Measurements from ENCODE around the gene ASTN1. TPM values are rescaled to one million over a fixed set of nuclear protein-coding genes. Genes with fewer than 3 reads are reported as not detected.

ASTN1 gene
- total RNA-seq, 1 experiment from 2014 or later, result not detected

GRCh38 chr1:177063648-177064047 lies 100.9 kb downstream of the ASTN1 start:
- no peak for DNase-seq (ENCODE audit: low spot score)
- in situ Hi-C loops (cut with HindIII; ENCODE audit: low sequenced_read_pairs), result no loop called here

GRCh38 chr1:177054542-177054941 lies 110.0 kb downstream of the ASTN1 start:
- in situ Hi-C loops (cut with HindIII; ENCODE audit: low sequenced_read_pairs), result no loop called here

GRCh38 chr1:177053648-177054047 lies 110.9 kb downstream of the ASTN1 start:
- in situ Hi-C loops (cut with HindIII; ENCODE audit: low sequenced_read_pairs), result no loop called here
- DNase-seq (ENCODE audit: low spot score), result no peak

More at GRCh38 chr1:177054542-177054941, 110.0 kb downstream of the ASTN1 start:
- no peak for DNase-seq (ENCODE audit: low spot score)

GRCh38 chr1:177048314-177049069 lies 116.0 kb downstream of the ASTN1 start:
- in situ Hi-C loops (cut with HindIII; ENCODE audit: low sequenced_read_pairs), result no loop called here

GRCh38 chr1:177045151-177045550 lies 119.4 kb downstream of the ASTN1 start:
- in situ Hi-C loops (cut with HindIII; ENCODE audit: low sequenced_read_pairs), result no loop called here
- no peak for DNase-seq (ENCODE audit: low spot score)

More at GRCh38 chr1:177048314-177049069, 116.0 kb downstream of the ASTN1 start:
- no peak for DNase-seq (ENCODE audit: low spot score)

GRCh38 chr1:177044390-177044789 lies 120.1 kb downstream of the ASTN1 start:
- no peak for DNase-seq (ENCODE audit: low spot score)
- in situ Hi-C loops (cut with HindIII; ENCODE audit: low sequenced_read_pairs), result no loop called here

GRCh38 chr1:177043597-177043996 lies 120.9 kb downstream of the ASTN1 start:
- in situ Hi-C loops (cut with HindIII; ENCODE audit: low sequenced_read_pairs), result no loop called here
- DNase-seq (ENCODE audit: low spot score), result no peak

GRCh38 chr1:177035586-177035985 lies 128.9 kb downstream of the ASTN1 start:
- DNase-seq (ENCODE audit: low spot score), result no peak
- in situ Hi-C loops (cut with HindIII; ENCODE audit: low sequenced_read_pairs), result no loop called here

- DNase-seq (ENCODE audit: low spot score), result no peak
- in situ Hi-C loops (cut with HindIII; ENCODE audit: low sequenced_read_pairs), result no loop called here
Observed at GRCh38 chr1:177033628-177034027, 130.9 kb downstream of the ASTN1 start.

GRCh38 chr1:177032434-177032833 lies 132.1 kb downstream of the ASTN1 start:
- in situ Hi-C loops (cut with HindIII; ENCODE audit: low sequenced_read_pairs), result no loop called here
- no peak for DNase-seq (ENCODE audit: low spot score)

- in situ Hi-C loops (cut with HindIII; ENCODE audit: low sequenced_read_pairs), result no loop called here
- DNase-seq (ENCODE audit: low spot score), result peak; percentile 21
Observed at GRCh38 chr1:177024623-177025022, 139.9 kb downstream of the ASTN1 start.

- in situ Hi-C loops (cut with HindIII; ENCODE audit: low sequenced_read_pairs), result no loop called here
- peak; percentile 20 for DNase-seq (ENCODE audit: low spot score)
Observed at GRCh38 chr1:177023726-177024125, 140.8 kb downstream of the ASTN1 start.

GRCh38 chr1:177023249-177023648 lies 141.3 kb downstream of the ASTN1 start:
- DNase-seq (ENCODE audit: low spot score), result peak; percentile 45
- in situ Hi-C loops (cut with HindIII; ENCODE audit: low sequenced_read_pairs), result no loop called here

- no peak for DNase-seq (ENCODE audit: low spot score)
- in situ Hi-C loops (cut with HindIII; ENCODE audit: low sequenced_read_pairs), result no loop called here
Observed at GRCh38 chr1:177021687-177022086, 142.8 kb downstream of the ASTN1 start.

GRCh38 chr1:177020851-177021589 lies 143.5 kb downstream of the ASTN1 start:
- no peak for DNase-seq (ENCODE audit: low spot score)
- in situ Hi-C loops (cut with HindIII; ENCODE audit: low sequenced_read_pairs), result no loop called here

- in situ Hi-C loops (cut with HindIII; ENCODE audit: low sequenced_read_pairs), result no loop called here
- DNase-seq (ENCODE audit: low spot score), result peak; percentile 19
Observed at GRCh38 chr1:177017287-177017852, 147.1 kb downstream of the ASTN1 start.

GRCh38 chr1:177014325-177014724 lies 150.2 kb downstream of the ASTN1 start:
- in situ Hi-C loops (cut with HindIII; ENCODE audit: low sequenced_read_pairs), result no loop called here

GRCh38 chr1:177012342-177012925 lies 152.1 kb downstream of the ASTN1 start:
- in situ Hi-C loops (cut with HindIII; ENCODE audit: low sequenced_read_pairs), result no loop called here
- DNase-seq (ENCODE audit: low spot score), result no peak

More at GRCh38 chr1:177014325-177014724, 150.2 kb downstream of the ASTN1 start:
- no peak for DNase-seq (ENCODE audit: low spot score)

GRCh38 chr1:177011508-177011907 lies 153.0 kb downstream of the ASTN1 start:
- no peak for DNase-seq (ENCODE audit: low spot score)
- in situ Hi-C loops (cut with HindIII; ENCODE audit: low sequenced_read_pairs), result no loop called here
